Panc1 (cell line): Measurements from ENCODE around the gene LHX4. TPM values are rescaled to one million over a fixed set of nuclear protein-coding genes. Genes with fewer than 3 reads are reported as not detected.

Source experiments
- ATAC-seq: fragments of 200-7000 bp; cut with Tn5 transposase; 2 replicates; pipeline ENCODE4 v1.9.1; 2020; ENCODE audit warnings: mild to moderate bottlenecking, moderate library complexity
- BruUV-seq: library from RNA; stranded (reverse); fragments of 400-500 nt; replicated peaks from 2 replicates; lab custom pipeline; 2021; lab: Mats Ljungman, UMichigan
- CTCF ChIA-PET: fragments of 300-600 bp; sonication (Branson Sonifier 250); formaldehyde crosslinking; loops from one replicate; lab custom pipeline; 2022; ENCODE audit warnings: antibody characterized with exemption; lab: Charles Lee
- POLR2A ChIA-PET: fragments of 300-600 bp; sonication (Branson Sonifier 250); formaldehyde crosslinking; loops from one replicate; lab custom pipeline; 2022; ENCODE audit warnings: antibody characterized with exemption; lab: Charles Lee
- DNase-seq: peaks from one replicate; pipeline ENCODE4 v3.0.0-alpha.2; 2010; ENCODE audit warnings: low read depth, low spot score
- H3K27ac ChIP-seq: 2 replicates; pipeline ENCODE4 v1.5.1; 2011; ENCODE audit warnings: mild to moderate bottlenecking, low read length, inconsistent platforms
- H3K27me3 ChIP-seq: fragments of 200-500 bp; sonication (Bioruptor generic); 2 replicates; pipeline ENCODE4 v1.6.0; 2014; ENCODE audit warnings: low read length, inconsistent platforms; ENCODE audit not compliant: control insufficient read depth, insufficient read depth
- H3K36me3 ChIP-seq: fragments of 200-500 bp; sonication (Bioruptor generic); 2 replicates; pipeline ENCODE4 v1.5.1; 2014; ENCODE audit warnings: inconsistent platforms, mild to moderate bottlenecking, low read length, moderate library complexity; ENCODE audit not compliant: control insufficient read depth, insufficient read depth
- H3K4me1 ChIP-seq: 2 replicates; pipeline ENCODE4 v1.5.1; 2011; ENCODE audit warnings: inconsistent platforms, mild to moderate bottlenecking, low read length, moderate library complexity; ENCODE audit not compliant: control insufficient read depth, insufficient read depth
- H3K4me3 ChIP-seq, 2 experiments: 2 replicates each; pipeline ENCODE4 v1.5.1; 2011 to 2012; ENCODE audit warnings: low read depth in 2 of 2, low read length in 2 of 2, mild to moderate bottlenecking in 2 of 2, inconsistent platforms in 1 of 2, moderate library complexity in 1 of 2
- H3K9me3 ChIP-seq: fragments of 200-500 bp; sonication (Bioruptor generic); 2 replicates; pipeline ENCODE4 v1.5.1; 2014; ENCODE audit warnings: low read depth, mild to moderate bottlenecking, inconsistent platforms, low read length, moderate library complexity; ENCODE audit not compliant: control insufficient read depth, insufficient read depth
- CTCF ChIP-seq: fragments of 450-650 bp; IDR thresholded peaks from 2 replicates; pipeline ENCODE4 v1.5.1; 2017; ENCODE audit warnings: mild to moderate bottlenecking
- POLR2AphosphoS5 ChIP-seq: IDR thresholded peaks from 2 replicates; pipeline ENCODE4 v1.6.1; 2012; ENCODE audit warnings: mild to moderate bottlenecking, low read depth, low read length, moderate library complexity
- SIN3A ChIP-seq: IDR thresholded peaks from 2 replicates; pipeline ENCODE4 v1.6.1; 2012; ENCODE audit warnings: low read depth, mild to moderate bottlenecking, low read length, moderate library complexity, borderline replicate concordance; ENCODE audit not compliant: insufficient read depth
- TCF7L2 ChIP-seq: IDR thresholded peaks from 2 replicates; pipeline ENCODE4 v1.6.1; 2011; ENCODE audit warnings: mild to moderate bottlenecking, low read depth, low read length, inconsistent platforms
- in situ Hi-C: cut with HindIII; loops from 2 replicates; pipeline ENCODE4 v1.10.0; 2016; ENCODE audit warnings: low sequenced_read_pairs, low pct_unique_long_range_greater_than_20kb
- intact Hi-C: fragments of 100-400 bp; cut with micrococcal nuclease; formaldehyde crosslinking; loops from one replicate; pipeline ENCODE4 v1.10.0; 2022; ENCODE audit not compliant: unreplicated experiment
- total RNA-seq: library from RNA; stranded (reverse); gene quantifications from one replicate; pipeline ENCODE4 v1.2.1, GENCODE V29; 2021; ENCODE audit not compliant: unreplicated experiment
- TF ChIP-seq, protein P1 (sequence below), 2 experiments: IDR thresholded peaks; 2 replicates each; pipeline ENCODE4 v1.6.1; 2011 to 2012; ENCODE audit warnings: low read depth in 2 of 2, control low read depth in 1 of 2, low read length in 1 of 2, mild to moderate bottlenecking in 1 of 2, moderate library complexity in 1 of 2; ENCODE audit not compliant: insufficient read depth in 1 of 2

LHX4 gene
- total RNA-seq, 1 experiment from 2014 or later = 0.72 TPM

GRCh38 chr1:180299479-180300221 is 69.6 kb downstream of the LHX4 start:
- no peak for DNase-seq
- intact Hi-C loops (no loop called here), in situ Hi-C loops (no loop called here)
- TF ChIP-seq SIN3A = no peak
- no peak for TF ChIP-seq TCF7L2
- TF ChIP-seq, protein P1, sequence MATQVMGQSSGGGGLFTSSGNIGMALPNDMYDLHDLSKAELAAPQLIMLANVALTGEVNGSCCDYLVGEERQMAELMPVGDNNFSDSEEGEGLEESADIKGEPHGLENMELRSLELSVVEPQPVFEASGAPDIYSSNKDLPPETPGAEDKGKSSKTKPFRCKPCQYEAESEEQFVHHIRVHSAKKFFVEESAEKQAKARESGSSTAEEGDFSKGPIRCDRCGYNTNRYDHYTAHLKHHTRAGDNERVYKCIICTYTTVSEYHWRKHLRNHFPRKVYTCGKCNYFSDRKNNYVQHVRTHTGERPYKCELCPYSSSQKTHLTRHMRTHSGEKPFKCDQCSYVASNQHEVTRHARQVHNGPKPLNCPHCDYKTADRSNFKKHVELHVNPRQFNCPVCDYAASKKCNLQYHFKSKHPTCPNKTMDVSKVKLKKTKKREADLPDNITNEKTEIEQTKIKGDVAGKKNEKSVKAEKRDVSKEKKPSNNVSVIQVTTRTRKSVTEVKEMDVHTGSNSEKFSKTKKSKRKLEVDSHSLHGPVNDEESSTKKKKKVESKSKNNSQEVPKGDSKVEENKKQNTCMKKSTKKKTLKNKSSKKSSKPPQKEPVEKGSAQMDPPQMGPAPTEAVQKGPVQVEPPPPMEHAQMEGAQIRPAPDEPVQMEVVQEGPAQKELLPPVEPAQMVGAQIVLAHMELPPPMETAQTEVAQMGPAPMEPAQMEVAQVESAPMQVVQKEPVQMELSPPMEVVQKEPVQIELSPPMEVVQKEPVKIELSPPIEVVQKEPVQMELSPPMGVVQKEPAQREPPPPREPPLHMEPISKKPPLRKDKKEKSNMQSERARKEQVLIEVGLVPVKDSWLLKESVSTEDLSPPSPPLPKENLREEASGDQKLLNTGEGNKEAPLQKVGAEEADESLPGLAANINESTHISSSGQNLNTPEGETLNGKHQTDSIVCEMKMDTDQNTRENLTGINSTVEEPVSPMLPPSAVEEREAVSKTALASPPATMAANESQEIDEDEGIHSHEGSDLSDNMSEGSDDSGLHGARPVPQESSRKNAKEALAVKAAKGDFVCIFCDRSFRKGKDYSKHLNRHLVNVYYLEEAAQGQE (IDR thresholded peaks at IDR 0.05; ENCODE audit: insufficient read depth in 1 of 2, low read depth in 2 of 2, low read length in 1 of 2) = no peak
- no peak for TF ChIP-seq POLR2AphosphoS5
- TF ChIP-seq CTCF = no peak
- Histone ChIP-seq H3K27ac (no peak overlapping the region), H3K4me3 (no peak overlapping the region), H3K9me3 (no peaks in the 10 kb centered on the region), H3K36me3 (no peaks in the 10 kb centered on the region), H3K4me1 (no peaks in the 10 kb centered on the region), H3K27me3 (no peaks in the 10 kb centered on the region)
- BruUV-seq = no TSS peak
- ATAC-seq = no peak
- ChIA-PET CTCF (no interaction called here), POLR2A (no interaction called here)

DNA sequence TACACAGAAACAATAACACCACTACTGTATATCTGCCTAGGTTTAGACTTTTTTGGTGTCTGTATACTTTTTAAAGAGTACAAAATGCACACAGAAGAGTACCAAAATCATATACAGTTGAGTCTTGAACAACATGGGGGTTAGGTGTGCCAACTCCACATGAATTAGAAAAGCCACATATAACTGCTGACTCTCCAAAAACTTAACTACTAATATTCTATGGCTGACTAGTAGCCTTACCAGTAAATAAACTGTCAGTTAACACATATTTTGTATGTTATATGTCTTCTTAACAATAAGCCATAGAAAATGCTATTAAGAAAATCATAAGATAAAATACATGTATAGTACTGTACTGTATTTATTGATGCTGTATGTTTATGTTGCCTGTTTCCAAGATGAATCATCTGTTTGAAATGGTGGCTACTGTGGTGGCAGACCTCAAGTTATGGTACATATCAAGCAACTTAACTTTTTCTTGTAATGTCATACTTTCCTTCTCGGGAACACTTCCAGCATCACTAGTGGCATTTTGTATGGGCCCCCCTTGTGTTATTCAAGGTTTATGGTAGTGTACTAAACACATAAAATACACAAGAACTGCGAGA is 71.2 kb downstream of the LHX4 start:
- Histone ChIP-seq H3K36me3 (no peaks in the 10 kb centered on the region), H3K4me1 (no peaks in the 10 kb centered on the region), H3K27ac (no peak overlapping the region), H3K27me3 (no peaks in the 10 kb centered on the region), H3K9me3 (no peaks in the 10 kb centered on the region), H3K4me3 (no peak overlapping the region)
- no TSS peak for BruUV-seq
- no peak for DNase-seq
- intact Hi-C loops (no loop called here), in situ Hi-C loops (no loop called here)
- TF ChIP-seq, protein P1 (IDR thresholded peaks at IDR 0.05; ENCODE audit: insufficient read depth in 1 of 2, low read depth in 2 of 2, low read length in 1 of 2) = no peak
- TF ChIP-seq TCF7L2 (no peak), CTCF (no peak), POLR2AphosphoS5 (no peak)
- peak; percentile 72; the same call in 1 of the 2 replicates for ATAC-seq
- ChIA-PET POLR2A (no interaction called here), CTCF (interaction anchor here (0.7 kb wide), 1 partner anchor 121 kb away, joined by 4 read pairs; no protein-coding TSS in a partner anchor)
